NCI-H748 (cell line): ENCODE data around the gene P2RY14.
"Not testable (repeated sequence)": the region's sequence is repeated elsewhere in the genome, so short reads cannot be mapped to it uniquely, and the experiment has no call there.

Source experiments
- DNase-seq: peaks from one replicate; lab custom pipeline; 2025; ENCODE audit not compliant: unreplicated experiment; lab: John Stamatoyannopoulos, UW

Gene P2RY14

GRCh38 chr3:151191095-151191494, 87.2 kb downstream of the P2RY14 start:
- no peak for DNase-seq

- no peak for DNase-seq
Observed at GRCh38 chr3:151183265-151183671, 95.1 kb downstream of the P2RY14 start.

- no peak for DNase-seq
Observed at GRCh38 chr3:151182349-151183079, 95.8 kb downstream of the P2RY14 start.

- DNase-seq, result peak; percentile 60
Observed at GRCh38 chr3:151178208-151178845, 100.0 kb downstream of the P2RY14 start.

- DNase-seq, result no peak
Observed at GRCh38 chr3:151175952-151176351, 102.4 kb downstream of the P2RY14 start.

- no peak for DNase-seq
Observed at GRCh38 chr3:151174351-151174750, 104.0 kb downstream of the P2RY14 start.

GRCh38 chr3:151171145-151171757, 107.1 kb downstream of the P2RY14 start:
- no peak for DNase-seq

- not testable (repeated sequence) for DNase-seq
Observed at GRCh38 chr3:151169948-151170679, 108.2 kb downstream of the P2RY14 start.

GRCh38 chr3:151169262-151169947, 108.9 kb downstream of the P2RY14 start:
- DNase-seq, result no peak

- peak; percentile 67 for DNase-seq
Observed at GRCh38 chr3:151168269-151169094, 109.9 kb downstream of the P2RY14 start.

GRCh38 chr3:151166161-151166560, 112.2 kb downstream of the P2RY14 start:
- DNase-seq, result no peak

GRCh38 chr3:151165226-151165625, 113.1 kb downstream of the P2RY14 start:
- no peak for DNase-seq
